GOT3 (cell line): ENCODE results near the gene CD160.
"Not testable (repeated sequence)": the region's sequence is repeated elsewhere in the genome, so short reads cannot be mapped to it uniquely, and the experiment has no call there.

Source experiments
- DNase-seq: peaks from one replicate; lab custom pipeline; 2025; ENCODE audit warnings: mixed read lengths; lab: John Stamatoyannopoulos, UW

CD160 gene, protein sequence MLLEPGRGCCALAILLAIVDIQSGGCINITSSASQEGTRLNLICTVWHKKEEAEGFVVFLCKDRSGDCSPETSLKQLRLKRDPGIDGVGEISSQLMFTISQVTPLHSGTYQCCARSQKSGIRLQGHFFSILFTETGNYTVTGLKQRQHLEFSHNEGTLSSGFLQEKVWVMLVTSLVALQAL

DNA sequence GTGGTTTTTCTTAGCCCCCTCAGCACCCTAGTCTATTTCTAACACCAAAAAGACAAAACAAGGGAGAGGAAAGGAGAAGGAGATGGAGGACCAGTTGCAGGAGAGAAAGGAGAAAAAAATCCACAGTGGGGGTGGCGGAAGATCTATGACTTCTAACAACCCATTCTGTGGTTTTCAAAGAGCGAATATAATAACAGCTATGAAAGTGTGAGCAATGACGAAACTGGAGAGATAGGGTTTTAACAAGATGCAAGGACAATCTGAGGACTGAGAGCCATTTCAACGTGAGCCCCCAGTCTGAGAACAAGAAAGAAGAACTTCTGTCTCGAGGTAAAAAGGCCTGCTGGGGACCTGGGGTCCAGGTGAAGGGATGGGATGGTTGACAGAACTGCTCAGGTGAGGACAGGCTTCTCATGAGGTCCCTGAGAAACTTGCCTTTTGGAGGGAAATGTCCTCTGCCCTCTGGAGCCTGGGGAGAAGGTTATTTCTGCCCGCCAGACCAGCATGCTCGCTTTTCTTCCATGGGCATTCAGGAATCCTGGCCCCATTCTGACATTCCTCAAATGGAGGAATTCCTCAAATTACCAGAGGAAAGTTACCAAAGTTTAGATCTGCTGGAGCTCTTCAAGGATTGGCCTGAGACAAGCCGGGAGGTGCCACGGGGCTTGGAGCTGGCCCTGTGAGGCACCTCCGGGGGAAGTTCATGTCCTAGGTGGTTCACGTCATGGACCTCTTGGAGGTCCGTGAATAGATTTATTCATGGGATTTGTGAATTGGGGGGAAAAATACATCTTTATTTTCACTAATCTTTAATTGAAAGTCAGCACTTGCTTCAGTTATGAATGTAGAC is at the start of gene CD160:
TSS of gene CD160 (plus strand) at position 270 of the 850 bp plus-strand sequence. CDS start 8,829 bp downstream, outside the sequence.
- DNase-seq = no peak

DNA sequence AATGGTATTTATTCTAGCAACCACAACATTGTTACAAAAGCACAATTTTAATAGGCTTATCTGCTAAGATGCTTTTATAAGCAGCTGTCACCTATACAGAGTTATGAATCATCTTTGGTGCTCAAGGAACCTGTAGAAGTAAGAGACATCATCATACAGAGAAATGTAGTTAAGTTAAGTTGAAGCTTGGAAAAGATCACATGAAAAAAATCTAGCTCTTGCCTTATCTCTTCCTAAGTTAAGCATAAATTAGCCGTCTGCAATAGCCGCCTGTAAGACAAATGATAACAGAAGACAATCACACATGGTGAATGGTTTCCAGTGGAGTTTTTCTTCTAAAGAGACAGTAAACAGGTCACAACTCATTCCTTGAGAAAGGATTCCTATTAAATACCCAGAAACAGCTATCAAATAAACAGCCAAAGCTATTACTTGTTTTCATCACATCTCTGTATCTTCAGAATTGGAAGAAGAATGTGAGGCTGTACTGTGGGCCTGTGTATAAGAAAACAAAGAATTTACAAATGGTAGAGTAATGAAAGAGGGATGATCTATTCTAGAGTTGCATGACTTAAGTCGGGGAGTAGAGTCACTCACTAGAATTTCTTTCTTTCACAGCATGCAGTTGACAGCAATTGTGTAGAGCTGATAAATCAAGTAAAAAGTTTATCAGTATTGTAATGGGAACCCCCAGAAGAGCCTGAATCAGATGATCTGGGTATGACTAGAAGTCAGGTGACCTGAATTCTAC is 48.1 kb upstream of the CD160 start:
- DNase-seq = not testable (repeated sequence)

DNA sequence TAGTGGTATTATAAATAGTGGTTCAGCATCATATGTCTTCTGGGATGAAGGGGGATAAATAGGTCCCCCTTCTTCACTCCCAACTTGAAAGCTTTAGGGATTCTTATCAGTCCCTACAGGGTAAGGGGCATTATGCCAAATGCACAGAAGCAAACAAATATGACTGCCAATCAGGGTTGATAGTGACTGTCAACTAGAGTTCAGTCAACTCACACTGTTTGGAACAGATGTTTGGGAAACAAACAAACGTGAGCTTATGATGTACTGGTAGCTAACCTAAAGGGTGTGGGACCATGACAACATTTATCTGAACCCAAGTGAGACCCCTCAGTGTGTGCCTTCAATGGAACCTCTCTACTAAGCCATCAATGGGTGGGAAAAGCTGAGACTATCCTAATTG is 46.1 kb upstream of the CD160 start:
- DNase-seq = not testable (repeated sequence)

DNA sequence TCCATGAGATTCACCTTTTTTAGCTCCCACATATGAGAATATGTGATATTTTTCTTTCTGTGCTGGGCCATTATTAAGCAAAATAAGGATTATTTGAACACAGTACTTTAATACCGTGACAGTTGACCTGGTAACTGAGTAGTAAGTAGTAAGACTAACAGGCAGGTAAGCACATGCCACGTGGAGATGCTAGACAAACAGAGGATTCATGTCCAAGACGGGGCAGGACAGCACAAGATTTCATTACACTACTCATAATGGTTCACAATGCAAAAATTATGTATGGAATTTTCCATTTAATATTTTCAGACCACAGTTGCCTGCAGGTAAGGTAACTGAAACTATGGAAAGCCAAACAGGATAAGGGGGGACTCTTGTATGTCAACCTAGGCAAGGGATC is 34.4 kb upstream of the CD160 start:
- not testable (repeated sequence) for DNase-seq

DNA sequence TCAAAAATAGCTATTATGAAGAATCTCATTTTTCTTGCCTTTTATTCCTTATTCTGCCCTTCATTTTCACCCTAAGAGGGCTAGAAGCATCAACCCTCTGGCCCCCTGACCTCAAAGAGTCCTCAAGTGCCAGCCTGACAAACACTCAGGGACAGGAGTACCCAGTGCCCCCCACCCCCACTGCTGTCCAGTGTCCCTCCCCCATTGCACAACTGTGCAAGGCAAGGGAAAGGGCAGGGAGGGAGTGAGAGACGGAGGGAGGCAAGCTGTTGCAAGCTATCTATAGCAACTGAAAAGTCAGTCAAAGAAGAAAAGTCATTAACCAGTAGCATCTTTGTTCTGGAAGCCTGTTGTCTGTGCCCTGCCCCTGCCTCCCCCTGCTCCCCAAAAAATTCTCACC is 33.2 kb upstream of the CD160 start:
- DNase-seq = not testable (repeated sequence)

DNA sequence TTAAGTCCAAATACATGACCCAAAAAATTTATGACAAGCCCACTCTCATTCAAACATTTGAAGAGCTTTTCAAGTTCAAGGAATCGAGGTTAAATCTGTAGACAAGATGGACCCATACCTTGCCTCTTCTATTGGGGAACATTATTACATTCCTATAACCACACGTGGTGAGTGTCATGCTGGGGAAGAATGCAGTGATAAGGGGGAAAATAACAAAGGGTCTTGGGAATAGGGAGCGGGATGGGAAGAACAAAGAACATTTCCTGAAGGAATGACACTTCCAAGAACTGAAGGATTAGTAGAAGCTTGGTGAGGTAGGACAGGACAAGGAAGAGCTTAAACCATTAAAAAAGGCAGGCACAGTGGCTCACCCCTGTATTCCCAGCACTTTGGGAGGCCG is 31.0 kb upstream of the CD160 start:
- DNase-seq = no peak

DNA sequence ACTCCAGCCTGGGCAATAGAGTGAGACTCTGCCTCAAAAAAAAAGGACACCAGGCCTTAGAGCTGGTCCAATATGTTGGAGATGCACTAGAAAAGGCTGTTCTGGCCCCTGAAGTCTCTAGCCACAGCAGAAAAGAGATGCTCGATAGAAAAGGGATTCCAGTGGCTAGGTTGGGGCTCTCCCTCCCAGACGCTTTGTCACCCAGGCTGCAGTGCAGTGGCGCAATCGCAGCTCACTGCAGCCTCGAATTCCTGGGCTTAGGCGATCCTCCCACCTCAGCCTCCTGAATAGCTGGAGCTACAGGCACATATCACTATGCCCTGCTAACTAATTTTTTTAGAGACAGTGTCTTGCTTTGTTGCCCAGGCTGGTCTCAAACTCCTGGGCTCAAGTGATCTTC is 30.4 kb upstream of the CD160 start:
- DNase-seq = no peak

DNA sequence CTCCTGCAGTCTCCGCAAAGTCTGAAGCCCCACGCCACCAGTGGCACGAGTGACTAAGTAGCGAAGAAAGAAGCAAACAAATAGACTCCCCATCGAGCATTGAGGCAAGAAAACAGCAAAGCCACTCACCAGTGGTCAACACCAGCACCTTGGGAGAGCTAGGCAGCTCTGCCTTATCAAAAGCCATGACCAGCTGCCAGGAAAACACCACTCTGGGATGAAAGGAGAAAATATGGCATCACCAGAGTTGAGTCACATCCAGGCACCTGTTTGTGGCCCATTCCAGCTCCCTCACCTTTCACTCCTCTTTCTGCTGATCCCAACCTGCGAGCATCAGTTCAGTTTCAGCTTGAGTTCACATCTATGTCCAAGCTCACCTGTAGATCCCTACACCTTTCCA is 29.4 kb upstream of the CD160 start:
- DNase-seq = no peak

DNA sequence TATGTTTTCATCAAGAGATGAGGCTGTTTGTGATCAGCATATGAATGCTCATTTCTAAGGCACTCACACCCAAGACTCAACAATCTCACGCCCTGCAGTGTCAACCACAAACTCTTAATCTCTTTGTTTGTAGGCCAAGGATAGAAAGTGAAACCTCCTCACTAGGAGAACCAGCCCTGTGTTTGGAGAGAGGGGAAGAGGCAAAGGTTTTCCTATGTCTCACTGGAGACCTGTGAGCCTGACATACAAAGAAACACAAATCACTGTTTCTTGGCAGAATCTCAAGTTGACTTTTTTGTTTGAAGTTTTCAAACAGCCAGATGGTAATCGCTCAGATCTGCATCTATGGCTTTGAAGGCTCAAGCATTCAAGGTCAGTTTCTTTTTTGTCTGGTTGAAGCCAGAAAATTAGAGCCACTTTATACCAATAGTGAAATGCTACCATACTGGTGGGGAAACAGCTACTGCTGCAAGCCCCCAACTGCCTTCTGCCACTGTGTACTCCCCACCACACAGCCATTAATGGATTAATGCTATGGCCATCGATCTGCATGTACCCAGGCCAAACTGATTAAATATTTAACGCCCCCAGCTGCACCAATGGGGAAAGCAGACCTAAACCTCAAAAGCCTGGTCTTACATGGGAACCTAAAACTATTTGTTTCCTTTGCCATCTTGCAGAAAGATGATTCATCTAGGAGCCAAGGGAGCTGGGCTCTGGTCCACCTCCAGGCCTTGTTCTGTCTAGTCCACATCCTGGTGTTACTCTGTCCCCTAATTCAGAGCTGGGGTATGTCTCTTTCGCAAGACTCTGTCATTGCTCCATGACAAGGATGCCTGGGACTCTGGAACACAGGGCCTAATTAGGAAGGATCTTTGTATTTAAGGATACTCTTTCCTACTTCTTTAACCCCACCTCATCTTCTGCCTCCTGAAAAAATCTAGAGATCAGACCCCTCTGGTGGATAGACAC is 28.4 kb upstream of the CD160 start:
- no peak for DNase-seq

DNA sequence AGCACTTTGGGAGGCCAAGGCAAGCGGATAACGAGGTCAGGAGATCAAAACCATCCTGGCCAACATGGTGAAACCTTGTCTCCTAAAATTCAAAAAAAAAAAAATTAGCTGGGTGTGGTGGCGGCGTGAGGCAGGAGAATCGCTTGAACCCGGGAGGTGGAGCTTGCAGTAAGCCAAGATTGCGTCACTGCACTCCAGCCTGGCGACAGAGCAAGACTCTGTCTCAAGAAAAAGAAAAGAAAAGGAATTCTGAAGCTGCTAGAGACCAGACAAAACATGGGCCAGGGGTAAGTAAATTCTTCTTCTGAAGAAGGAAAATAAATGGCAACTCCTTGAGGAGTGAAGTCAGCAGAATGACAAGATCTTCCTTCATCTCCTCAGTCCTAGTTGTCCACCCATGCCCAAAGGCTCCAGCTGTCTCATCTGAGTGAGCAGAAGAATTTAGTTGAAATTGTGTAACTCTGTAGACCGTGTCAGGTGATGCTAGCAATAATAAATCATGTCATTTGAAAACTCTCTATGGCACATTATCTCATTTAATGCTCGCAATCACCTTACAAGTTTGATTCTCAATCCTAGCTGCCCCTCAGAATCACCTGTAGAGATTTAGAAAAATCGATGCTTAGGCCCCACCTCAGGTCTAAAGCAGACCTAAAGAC is 26.4 kb upstream of the CD160 start:
- DNase-seq = no peak

DNA sequence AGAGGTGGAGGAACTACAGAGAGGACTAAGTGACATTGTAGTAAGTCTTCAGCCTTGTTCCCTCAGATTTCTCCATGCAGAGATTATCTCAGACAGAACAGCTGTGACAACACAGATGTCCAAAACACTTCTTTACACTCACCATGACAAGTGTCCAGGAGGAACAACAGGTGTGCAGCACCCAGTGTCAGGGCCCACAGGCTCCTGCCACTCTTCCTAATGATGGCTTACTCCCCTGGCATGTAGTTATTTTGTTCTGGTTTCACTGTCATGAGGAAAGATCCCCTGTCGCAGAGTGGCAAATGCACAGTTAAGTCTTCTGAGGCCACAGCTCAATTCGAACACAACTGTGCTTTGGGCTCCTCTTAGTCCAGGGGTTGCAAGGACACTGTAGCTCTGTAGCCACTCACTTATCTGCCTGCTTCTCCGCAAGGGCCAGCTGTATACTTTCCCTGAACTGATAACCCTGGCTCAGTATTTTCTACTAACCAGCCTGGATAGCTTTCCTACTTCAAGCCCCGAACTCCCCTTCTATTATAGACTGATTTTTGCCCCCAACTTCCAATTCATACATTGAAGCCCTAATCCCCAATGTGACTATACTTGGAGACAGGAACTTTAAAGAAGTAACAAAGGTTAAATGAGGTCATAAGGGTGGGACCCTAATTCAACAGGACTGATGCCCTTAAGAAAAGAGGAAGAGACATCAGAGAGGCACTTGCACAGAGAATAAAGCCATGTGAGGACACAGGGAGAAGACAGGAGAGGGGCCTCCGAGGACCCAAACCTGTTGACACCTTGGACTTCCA is 23.3 kb upstream of the CD160 start:
- DNase-seq = no peak

DNA sequence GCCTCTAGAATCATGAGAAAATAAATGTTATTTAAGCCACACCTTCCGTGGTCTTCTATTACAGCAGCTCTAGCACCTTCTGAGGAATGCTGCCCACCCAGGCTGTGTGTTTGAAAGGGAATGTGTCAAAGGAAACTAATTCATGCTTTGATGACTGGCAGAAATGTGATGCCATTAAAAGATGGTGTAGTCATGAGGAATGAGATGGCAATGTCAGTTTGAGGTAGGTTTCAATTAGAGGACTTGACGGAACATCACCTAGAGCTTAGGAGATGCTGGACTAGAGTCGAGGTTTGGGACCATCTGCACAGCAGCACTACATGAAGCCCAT is 22.7 kb upstream of the CD160 start:
- DNase-seq = no peak

DNA sequence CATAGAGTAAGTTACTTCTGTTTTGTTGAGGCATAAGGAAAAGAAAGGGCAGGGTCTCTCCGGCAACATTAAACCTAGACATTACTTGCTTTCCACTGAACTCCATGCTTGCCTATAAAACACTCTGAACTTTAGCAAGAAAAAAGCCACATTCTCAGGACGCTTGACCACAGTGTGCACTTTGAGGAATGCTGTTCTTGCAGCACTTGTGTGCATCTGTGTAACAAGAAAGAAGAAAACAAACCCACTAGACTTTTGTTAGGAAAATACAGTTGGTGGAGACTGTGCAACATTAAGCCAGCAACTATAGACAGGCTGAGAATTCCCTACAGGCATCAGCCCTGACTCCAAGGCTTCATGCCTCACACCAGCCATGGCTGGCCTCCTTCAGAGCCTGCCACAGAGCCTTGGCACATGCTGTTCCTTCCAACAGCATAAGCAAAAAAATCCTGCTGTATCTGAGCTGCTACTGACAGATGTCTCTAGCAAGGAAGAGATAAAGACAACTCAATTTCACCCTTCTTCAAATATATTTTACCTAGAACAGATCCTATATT is 17.9 kb upstream of the CD160 start:
- DNase-seq = no peak

DNA sequence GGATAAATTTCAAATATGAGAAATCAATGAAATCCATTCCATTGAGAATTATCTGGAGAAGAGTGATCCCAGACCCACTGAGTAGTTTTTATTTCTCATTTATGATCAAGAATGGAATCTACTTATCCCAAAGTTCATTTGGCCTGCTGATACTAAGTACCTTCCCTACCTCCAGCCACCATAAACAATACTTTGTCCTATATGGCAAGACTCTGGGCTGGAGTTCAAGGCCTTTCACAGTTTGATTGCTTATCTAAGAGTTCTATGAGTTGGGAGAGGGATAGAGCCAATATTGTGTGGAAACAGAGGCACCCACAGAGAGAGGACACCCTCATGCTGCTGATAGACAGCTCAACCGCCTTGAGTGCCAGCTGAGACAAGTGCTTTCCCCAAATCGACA is 17.2 kb upstream of the CD160 start:
- no peak for DNase-seq

DNA sequence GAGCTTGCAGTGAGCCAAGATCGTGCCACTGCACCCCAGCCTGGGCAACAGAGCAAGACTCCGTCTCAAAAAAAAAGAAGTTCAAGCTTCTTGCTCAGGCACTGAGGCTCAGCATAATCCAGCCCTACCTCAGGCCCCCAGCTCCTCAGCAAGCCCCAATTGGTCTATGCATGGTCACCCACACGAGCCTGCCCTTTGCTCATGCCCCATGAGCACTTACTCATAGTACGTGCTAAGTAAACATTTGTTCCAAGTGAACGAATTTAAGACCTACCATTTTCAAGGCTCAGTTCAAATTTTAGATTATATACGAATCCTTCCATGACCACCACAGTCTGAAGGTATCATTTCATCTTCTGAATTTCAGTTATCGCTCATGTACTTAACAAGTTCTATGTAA is 16.5 kb upstream of the CD160 start:
- no peak for DNase-seq

DNA sequence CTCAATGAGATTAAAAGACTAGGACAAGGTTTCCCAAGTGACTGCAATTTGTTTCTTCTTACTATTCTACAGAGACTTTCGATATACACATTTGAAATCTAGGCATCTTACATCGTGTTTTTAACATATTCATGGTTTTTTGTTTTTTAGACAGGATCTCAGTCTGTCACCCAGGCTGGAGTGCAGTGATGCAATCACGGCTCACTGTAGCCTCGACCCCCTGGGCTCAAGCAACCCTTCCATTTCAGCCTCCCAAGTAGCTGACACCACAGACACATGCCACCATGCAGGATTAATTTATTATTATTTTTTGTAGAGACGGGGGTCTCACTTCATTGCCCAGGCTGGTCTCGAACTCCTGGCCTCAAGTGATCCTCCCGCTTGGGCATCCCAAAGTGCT is 13.7 kb upstream of the CD160 start:
- DNase-seq = no peak

DNA sequence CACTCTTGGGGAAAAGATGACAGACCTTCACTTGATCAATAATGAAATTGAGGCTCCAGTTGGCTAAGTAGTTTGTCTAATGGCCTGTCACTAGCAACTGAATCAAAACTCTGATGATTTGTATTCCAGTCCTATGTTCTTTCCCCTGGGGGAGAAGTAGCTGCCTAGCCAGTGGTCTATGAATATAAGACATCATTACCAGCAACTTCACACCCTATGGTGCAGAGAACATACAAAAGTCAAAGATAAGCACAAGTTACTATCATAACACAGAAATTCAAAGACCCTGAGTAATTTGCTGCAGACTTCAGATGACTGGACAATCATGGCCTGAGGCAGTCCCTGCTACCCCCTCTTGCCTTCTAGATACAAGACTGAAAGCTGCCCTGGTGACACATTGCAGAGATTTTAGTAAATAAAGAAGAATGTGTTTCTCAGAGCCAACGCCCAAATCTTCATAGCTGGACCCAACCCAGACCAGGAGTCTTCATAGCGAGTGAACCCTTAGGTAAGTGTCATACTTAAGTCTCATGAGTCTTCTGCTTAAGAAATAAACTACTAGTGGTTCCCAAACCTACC is 13.1 kb upstream of the CD160 start:
- no peak for DNase-seq

DNA sequence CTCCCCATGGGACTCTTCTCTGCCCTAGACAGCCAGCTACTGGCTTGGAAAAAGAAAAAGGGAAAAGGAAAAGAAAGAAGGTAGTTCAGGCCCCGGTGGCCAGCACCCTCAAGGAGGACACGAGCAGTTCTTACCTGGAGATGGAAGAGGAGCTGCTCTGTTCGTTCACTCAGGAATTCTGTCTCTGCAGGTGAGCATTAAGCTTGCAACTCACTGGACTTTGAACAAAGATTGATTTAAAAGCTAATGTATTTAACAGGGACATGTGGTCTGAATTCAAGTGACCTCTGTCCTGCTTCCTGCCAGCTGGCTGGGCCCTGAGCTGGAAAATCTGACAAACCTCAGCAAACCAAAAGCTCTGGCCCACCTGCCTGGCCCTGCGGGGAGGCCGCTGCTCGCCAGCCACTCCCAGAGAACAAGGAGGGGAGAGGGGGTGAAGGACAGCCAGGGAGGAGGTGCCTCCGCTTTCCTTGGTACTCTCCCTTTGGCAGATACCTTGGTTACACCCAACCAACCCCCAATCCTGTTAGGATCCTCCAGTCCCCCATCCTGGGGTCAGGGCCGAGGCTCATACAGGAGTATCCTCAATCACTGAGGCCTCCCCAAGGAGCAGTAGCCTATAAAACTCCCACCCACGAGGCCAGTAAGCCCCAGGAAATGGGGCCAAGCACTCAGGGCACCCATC is 12.0 kb upstream of the CD160 start, which contains the start of gene PDZK1:
TSS of gene PDZK1 (minus strand) at position 186 of the 685 bp plus-strand sequence. CDS start 19,347 bp downstream, outside the sequence.
- DNase-seq = no peak

DNA sequence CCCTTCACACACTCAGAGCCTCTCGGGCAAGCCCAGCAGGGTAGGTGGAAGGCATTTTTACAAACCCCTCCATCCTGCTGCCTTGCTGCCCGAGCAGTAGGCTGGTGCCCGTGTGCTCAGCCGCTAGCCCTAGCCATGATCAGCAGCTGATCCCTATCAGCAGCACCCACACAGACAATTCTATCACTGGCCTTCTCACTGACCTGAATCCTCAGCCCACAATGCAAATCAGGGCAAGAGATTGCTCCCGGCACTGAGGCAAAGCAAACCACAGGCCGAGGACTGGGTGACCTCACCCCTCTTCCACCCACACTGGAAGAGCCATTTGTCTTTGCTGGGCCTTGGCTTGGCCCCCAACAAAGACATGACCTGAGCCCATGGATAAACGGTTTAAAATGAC is 11.2 kb upstream of the CD160 start:
- no peak for DNase-seq
